DOHH2 (cell line): Measurements from ENCODE around the gene KLC4.

Source experiments
- H3F3A ChIP-seq: fragments of 200-600 bp; sonication (generic), shearing (Covaris generic); 2 replicates; pipeline ENCODE4 v1.6.0; 2016; ENCODE audit warnings: antibody characterized with exemption, mild to moderate bottlenecking; ENCODE audit not compliant: control insufficient read depth, insufficient read depth
- H3K27ac ChIP-seq: fragments of 200-600 bp; sonication (generic); 2 replicates; pipeline ENCODE4 v1.5.1; 2014; ENCODE audit warnings: low read depth, mild to moderate bottlenecking, low read length, moderate library complexity
- H3K27me3 ChIP-seq: fragments of 200-600 bp; sonication (generic); 2 replicates; pipeline ENCODE4 v1.6.1; 2014; ENCODE audit warnings: mild to moderate bottlenecking, low read length, mixed read lengths; ENCODE audit not compliant: control insufficient read depth
- H3K36me3 ChIP-seq: fragments of 200-600 bp; sonication (generic); 2 replicates; pipeline ENCODE4 v1.6.1; 2014; ENCODE audit warnings: mild to moderate bottlenecking, low read length, moderate library complexity, mixed read lengths; ENCODE audit not compliant: control insufficient read depth
- H3K4me1 ChIP-seq: fragments of 200-600 bp; sonication (generic); 2 replicates; pipeline ENCODE4 v1.6.1; 2014; ENCODE audit warnings: mild to moderate bottlenecking, low read length, mixed read lengths; ENCODE audit not compliant: control insufficient read depth
- H3K4me2 ChIP-seq: fragments of 200-600 bp; sonication (generic); 2 replicates; pipeline ENCODE4 v1.6.0; 2014; ENCODE audit warnings: mild to moderate bottlenecking, low read length, moderate library complexity
- H3K4me3 ChIP-seq: fragments of 200-600 bp; sonication (generic); 2 replicates; pipeline ENCODE4 v1.5.1; 2014; ENCODE audit warnings: mild to moderate bottlenecking, low read length, mixed read lengths
- H3K79me2 ChIP-seq: fragments of 200-600 bp; sonication (generic); 2 replicates; pipeline ENCODE4 v1.6.1; 2014; ENCODE audit warnings: mild to moderate bottlenecking, low read length, mixed read lengths; ENCODE audit not compliant: control insufficient read depth
- H3K9me2 ChIP-seq: fragments of 200-600 bp; sonication (generic); replicated peaks from 2 replicates; pipeline ENCODE4 v1.6.1; 2014; ENCODE audit warnings: mild to moderate bottlenecking, low read length, mixed read lengths; ENCODE audit not compliant: control insufficient read depth
- H3K9me3 ChIP-seq: fragments of 200-600 bp; sonication (generic); 2 replicates; pipeline ENCODE4 v1.6.1; 2014; ENCODE audit warnings: antibody characterized with exemption, low read length, mixed read lengths; ENCODE audit not compliant: control insufficient read depth, insufficient read depth
- H4K20me1 ChIP-seq: fragments of 200-600 bp; sonication (generic); 2 replicates; pipeline ENCODE4 v1.6.0; 2014; ENCODE audit warnings: low read depth, mild to moderate bottlenecking, antibody characterized with exemption, low read length, moderate library complexity; ENCODE audit not compliant: control insufficient read depth, insufficient read depth
- EZH2phosphoT487 ChIP-seq: fragments of 200-600 bp; sonication (generic); IDR thresholded peaks from 2 replicates; pipeline ENCODE4 v1.6.1; 2017; ENCODE audit warnings: borderline replicate concordance, mild to moderate bottlenecking, antibody characterized with exemption, low read length, moderate library complexity, mixed read lengths
- TF ChIP-seq, protein P1 (sequence below): fragments of 200-600 bp; sonication (generic); IDR thresholded peaks from one replicate; pipeline ENCODE4 v1.5.1; 2014; ENCODE audit warnings: antibody characterized with exemption, mild to moderate bottlenecking, low read depth, low read length; ENCODE audit not compliant: poor library complexity, severe bottlenecking

Gene KLC4

DNA sequence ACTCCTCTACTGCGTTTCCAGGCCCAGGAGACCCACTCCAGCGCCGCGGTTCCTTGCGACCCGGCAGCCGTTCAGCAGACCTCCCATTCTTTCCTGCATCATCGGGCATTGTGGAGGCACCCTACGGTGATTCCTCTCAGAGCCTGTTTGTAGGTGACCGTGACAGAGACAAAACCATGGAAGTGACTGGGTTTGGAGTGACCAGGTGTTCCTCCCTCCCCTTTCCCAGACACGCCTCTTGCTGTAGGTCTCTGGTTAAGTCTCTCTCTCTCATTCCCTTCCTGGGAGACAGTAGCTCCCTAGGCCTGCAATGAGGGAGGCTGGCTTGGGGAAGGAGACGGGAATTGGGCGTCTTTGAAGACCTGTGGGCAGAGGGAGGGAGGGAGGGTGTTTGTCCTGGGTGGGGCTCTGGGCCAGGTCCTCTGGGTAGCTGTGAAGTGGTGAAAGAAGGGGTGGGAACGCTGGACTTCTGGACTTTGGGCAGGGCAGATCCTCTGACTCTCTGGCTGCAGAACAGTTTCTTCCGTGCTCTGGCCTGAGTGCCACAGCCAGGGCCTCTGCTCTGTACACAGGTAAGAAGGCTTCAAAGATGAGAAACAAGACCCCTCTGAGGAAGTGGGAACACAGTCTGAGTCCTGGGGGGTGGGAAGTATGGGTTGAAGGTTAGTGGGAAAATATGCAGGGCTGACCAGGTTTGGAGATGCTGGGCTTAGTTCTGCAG lies 763 bp downstream of the KLC4 start:
- Histone ChIP-seq H3K9me2 (no peaks in the 10 kb centered on the region), H4K20me1 (no peaks in the 10 kb centered on the region), H3K4me1 (peaks cover 17% of the 10 kb centered on the region), H3K4me3 (peak overlapping the region; percentile 83), H3F3A (no peaks in the 10 kb centered on the region), H3K27me3 (no peaks in the 10 kb centered on the region), H3K27ac (no peak overlapping the region), H3K36me3 (peaks cover 19% of the 10 kb centered on the region), H3K9me3 (no peaks in the 10 kb centered on the region), H3K79me2 (peaks cover 18% of the 10 kb centered on the region), H3K4me2 (peak overlapping the region; percentile 78)
- TF ChIP-seq, protein P1, sequence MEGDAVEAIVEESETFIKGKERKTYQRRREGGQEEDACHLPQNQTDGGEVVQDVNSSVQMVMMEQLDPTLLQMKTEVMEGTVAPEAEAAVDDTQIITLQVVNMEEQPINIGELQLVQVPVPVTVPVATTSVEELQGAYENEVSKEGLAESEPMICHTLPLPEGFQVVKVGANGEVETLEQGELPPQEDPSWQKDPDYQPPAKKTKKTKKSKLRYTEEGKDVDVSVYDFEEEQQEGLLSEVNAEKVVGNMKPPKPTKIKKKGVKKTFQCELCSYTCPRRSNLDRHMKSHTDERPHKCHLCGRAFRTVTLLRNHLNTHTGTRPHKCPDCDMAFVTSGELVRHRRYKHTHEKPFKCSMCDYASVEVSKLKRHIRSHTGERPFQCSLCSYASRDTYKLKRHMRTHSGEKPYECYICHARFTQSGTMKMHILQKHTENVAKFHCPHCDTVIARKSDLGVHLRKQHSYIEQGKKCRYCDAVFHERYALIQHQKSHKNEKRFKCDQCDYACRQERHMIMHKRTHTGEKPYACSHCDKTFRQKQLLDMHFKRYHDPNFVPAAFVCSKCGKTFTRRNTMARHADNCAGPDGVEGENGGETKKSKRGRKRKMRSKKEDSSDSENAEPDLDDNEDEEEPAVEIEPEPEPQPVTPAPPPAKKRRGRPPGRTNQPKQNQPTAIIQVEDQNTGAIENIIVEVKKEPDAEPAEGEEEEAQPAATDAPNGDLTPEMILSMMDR: no peak
- no peak for TF ChIP-seq EZH2phosphoT487

DNA sequence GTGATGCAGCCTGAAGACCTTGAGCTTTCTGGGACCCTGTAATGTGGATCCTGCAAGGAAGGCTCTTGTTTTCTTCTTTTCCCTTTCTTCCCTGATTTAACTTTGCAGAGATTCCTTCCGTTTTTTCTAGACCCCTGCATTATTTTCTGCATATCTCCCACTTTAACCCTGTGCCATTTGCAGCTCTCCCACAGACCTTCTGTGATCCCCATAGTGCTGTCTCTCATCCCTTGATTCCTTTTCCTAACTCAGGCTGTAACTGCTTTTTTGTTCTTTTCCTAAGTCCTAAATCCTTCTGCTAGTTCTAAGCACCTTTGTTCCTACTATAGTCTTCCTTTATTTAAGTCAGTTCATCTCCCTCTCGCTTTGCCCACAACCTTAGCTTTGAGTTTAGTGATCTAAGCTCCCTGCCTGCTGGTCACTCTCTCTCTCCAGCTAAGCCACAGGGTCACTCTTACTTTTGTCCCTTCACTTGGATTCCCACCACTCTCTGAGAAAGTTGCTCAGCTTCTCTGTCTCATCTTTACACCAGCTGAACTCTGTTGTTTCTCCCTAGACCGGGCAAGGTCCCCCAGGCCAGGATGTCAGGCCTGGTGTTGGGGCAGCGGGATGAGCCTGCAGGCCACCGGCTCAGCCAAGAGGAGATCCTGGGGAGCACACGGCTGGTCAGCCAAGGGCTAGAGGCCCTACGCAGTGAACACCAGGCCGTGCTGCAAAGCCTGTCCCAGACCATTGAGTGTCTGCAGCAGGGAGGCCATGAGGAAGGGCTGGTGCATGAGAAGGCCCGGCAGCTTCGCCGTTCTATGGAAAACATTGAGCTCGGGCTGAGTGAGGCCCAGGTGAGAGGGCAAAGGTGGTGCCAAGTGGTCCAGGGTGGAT lies 1.6 kb downstream of the KLC4 start:
- Histone ChIP-seq H3K9me3 (no peaks in the 10 kb centered on the region), H3K9me2 (no peaks in the 10 kb centered on the region)

DNA sequence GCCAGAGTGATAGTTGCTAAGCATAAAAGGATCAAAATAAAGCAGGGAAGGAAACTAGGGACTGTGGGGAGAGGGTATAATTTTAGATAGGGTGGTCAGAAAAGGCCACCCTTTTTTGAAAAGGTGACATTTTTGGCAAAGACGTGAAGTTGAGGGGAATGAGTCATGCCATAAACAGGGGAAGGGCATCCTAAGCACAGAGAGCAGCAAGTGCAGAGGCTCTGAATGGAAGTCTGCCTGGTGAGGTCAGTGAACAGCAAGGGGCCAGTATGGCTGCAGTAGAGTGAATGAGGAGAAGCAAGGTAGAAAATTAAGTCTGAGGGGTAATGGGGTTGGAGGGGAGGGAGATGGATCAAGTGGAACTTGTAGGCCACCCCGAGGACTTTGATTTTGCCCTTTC lies 2.4 kb downstream of the KLC4 start:
- peaks cover 17% of the 10 kb centered on the region for H3K4me1 ChIP-seq
- no peaks in the 10 kb centered on the region for H3K9me3 ChIP-seq
- no peak overlapping the region for H3K4me3 ChIP-seq
- no peaks in the 10 kb centered on the region for H3F3A ChIP-seq
- TF ChIP-seq EZH2phosphoT487: no peak
- TF ChIP-seq, protein P1: no peak
- no peak overlapping the region for H3K27ac ChIP-seq
- no peaks in the 10 kb centered on the region for H3K27me3 ChIP-seq
- H3K79me2 ChIP-seq: peaks cover 18% of the 10 kb centered on the region
- H3K36me3 ChIP-seq: peaks cover 10% of the 10 kb centered on the region
- no peaks in the 10 kb centered on the region for H3K9me2 ChIP-seq
- no peaks in the 10 kb centered on the region for H4K20me1 ChIP-seq
- no peak overlapping the region for H3K4me2 ChIP-seq

More for the DNA sequence above, 1.6 kb downstream of the KLC4 start:
- H3K79me2 ChIP-seq: peaks cover 18% of the 10 kb centered on the region
- TF ChIP-seq, protein P1: no peak
- no peak for TF ChIP-seq EZH2phosphoT487
- peak overlapping the region; percentile 83; the same call in 1 of the 2 replicates for H3K4me3 ChIP-seq
- no peaks in the 10 kb centered on the region for H4K20me1 ChIP-seq
- no peaks in the 10 kb centered on the region for H3K27me3 ChIP-seq
- no peak overlapping the region for H3K27ac ChIP-seq
- peaks cover 17% of the 10 kb centered on the region for H3K4me1 ChIP-seq
- H3K4me2 ChIP-seq: peak overlapping the region; percentile 78
- no peaks in the 10 kb centered on the region for H3F3A ChIP-seq
- H3K36me3 ChIP-seq: peaks cover 13% of the 10 kb centered on the region
